ENCODE measurements around the gene DDX17. TPM values are rescaled to one million over a fixed set of nuclear protein-coding genes. Genes with fewer than 3 reads are reported as not detected.

DDX17 gene
- total RNA-seq, 1 experiment from 2014 or later: 312 TPM

GRCh38 chr22:38465673-38466490 lies 40.2 kb downstream of the DDX17 start:
- DNase-seq (ENCODE audit: low read depth): no peak

DNA sequence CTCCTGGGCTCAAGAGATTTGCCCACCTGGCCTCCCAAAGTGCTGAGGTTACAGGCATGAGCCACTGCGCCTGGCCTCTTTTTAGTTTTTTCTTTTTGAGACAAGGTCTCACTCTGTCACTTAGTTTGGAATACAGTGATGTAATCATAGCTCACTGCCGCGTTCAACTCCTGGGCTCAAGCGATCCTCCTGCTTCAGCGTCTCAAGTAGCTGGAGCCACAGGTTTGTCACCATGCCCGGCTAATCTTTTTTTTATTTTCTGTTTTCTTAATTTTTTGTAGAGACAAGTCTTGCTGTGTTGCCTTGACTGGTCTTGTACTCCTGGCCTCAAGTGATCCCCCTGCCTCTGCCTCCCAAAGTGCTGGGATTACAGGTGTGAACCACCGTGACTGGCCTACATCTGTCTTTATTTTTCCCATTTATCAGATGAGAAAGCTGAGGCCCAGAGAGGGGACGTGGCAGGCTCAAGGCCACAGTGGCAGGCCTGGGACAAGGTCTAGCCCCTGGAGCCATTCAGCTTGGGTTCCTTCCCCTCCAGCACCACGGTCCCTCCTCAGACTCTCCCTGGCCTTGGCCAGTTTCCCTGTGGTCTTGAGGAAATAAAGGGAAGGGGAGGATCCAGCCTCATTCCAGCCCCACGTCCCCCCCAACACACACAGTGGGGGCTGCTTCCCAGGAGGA lies 41.0 kb downstream of the DDX17 start:
- DNase-seq (ENCODE audit: low read depth): no peak

- no peak for DNase-seq (ENCODE audit: low read depth)
Observed at GRCh38 chr22:38462960-38463784, 42.9 kb downstream of the DDX17 start.

DNA sequence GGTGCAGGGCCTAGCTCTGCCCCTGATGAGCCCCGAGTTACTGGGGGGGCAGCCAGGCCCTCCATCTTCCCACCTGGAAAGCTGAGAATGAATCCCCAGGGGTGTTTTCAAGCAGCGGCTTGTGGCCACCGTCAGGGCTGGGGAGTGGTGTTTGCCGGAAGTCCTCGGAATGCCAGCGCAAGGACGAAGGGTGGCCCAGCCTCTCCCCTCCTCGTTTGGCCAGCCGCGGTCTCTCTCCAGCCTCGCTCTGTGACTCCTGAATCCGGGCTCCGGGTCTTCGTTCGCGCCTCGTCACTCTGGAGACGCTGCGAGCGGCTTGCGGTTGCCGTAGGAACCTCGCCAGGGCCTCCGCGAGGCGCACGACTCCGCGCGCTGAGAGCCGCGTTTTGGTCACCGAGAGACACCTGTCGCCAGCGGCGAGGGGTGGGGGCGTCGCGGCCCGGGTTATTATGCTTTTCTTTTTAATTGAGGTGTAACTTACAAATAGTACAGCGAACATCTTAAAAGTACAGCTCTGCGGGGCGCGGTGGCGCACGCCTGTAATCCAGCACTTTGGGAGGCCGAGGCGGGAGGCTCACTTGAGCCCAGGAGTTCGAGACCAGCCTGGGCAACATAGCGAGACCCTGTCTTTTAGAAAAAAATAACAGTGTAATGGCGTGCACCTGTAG lies 44.6 kb downstream of the DDX17 start:
- DNase-seq (ENCODE audit: low read depth): peak; percentile 69

DNA sequence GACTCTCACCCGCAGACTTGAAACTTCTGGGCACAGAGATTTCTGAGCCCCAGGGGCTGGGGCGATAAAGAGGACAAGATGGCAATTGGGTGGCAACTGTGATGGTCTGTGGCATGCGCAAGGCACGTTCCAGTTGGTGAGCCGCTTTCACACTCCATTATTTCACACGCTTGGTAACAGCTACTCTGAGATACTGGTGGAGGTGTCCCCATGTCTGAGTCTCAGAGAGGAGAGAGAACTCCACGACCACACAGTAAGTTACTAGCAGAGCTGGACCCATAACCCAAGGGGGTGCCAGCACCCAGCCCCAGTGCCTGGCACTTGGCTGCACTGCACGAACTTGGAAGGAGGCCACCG lies 45.1 kb downstream of the DDX17 start:
- no peak for DNase-seq (ENCODE audit: low read depth)

DNA sequence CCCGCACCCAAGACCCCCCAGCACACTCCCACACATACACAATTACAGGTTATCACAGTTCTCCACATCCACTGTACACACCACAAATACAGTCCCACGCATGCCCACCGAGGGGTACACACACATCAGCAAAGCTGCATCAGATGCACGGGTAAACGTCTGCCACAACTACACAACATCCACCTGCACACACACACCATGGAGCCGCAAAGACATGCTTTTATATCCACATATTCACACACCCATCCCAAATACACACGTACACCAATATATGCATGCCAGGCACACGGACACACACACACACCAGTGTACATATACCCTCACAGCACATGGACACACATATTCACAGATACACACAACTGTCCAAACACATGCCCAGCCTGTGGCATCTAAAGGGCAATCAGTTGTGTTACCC lies 45.7 kb downstream of the DDX17 start:
- no peak for DNase-seq (ENCODE audit: low read depth)

DNA sequence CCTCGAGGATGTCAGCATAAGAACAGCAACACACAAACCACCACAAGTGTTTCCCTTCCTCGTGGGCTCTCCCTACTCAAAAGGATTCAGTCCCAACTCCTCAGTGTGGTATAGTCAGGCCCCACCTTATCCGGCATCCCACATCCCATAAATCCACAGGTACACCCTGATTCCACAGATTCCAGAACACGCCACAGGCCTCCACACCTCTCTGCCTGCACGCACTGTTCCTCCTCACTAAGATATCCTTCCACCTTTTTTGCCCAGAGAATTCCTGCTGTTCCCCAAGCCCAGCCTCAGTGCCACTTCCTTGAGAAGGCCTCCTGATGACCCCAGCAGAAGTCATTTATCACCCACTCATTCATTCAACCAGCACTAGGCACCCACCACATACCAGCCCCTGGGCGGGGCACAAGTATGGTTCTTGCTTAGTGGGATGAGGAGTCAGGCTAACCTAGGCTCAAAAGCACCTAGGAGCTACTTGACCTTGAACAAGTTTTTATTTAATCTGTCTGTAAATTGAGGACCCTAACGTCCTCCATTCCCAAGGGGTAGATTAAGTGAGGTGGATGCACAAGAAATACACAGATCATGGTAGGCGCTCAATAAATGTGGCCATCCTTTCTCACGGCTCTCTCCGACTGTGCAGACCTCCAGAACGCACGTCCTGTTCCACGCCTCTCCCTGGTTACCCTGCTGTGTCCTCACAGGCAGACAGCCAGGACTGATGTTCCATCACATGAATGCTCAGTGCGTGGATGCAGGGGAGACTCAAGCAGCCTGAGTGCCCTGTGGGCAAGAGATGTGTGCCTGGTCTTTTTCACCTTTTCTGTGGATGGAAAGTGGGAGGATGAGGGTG lies 49.0 kb downstream of the DDX17 start:
- DNase-seq (ENCODE audit: low read depth): no peak

- DNase-seq (ENCODE audit: low read depth): no peak
Observed at GRCh38 chr22:38456272-38456835, 49.8 kb downstream of the DDX17 start.

DNA sequence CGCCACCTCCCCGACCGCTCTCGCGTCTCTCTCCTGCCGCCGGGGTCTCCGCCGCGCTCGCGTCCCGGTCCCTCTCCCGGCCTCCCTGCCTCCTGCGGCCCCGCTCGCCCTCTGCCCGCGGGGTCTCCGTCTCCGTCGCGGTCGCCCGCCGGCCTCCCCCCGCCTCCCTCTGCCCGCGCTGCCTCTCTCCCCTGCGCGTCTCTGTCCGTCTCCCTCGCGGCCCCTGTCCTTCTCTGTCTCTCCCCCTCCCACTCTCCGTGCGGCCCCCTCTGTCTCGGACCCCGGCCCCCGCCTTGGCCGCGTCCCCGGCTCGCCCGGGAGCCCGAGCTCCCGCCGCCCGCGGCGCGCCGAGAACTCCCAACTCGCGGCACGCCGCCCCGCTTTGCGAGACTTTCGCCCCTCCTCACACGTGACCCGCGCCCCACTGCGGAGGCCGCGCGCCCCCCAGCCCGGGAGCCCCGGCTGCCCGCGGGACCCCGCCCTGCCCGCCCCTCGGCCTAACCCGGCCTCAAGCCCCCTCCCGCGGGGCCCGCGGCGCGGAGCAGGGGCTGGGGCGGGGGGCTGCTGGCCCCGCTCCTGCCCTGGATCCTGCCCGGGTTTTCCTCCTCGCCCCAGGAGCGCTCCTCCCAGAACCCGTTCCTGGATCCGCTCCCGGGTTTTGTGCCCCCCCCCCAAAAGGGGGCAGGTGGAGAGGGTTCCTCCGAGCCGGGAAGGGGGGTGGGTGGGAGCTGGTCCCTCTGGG lies 50.4 kb downstream of the DDX17 start:
- no peak for DNase-seq (ENCODE audit: low read depth)

DNA sequence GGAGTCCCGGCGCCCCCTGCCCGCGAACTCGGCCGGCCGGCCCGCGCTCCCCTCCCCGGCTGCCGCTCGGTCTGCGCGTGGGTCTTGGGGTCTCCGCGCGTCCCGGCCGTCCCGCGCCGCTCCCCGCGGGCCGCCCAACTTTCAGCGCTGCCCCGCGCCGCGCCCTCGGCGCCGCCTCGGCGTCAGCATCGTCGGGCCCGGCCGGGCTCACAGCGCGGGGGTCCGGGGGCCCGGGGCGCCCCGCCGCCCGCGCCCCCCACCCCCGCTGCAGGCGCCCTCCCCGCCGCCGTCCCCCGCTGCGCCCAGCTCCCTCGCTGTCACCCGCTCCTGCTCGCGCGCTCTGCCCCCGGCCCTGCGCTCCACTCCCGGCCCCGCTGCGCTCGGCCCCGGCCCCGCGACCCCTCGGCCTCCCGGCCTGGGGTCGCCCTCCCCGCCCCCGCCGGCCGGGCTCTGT lies 51.0 kb downstream of the DDX17 start, which contains the start of gene KCNJ4:
TSS of gene KCNJ4 (minus strand) at position 124 of the 454 bp plus-strand sequence. CDS start 27,067 bp downstream, outside the sequence.
- DNase-seq (ENCODE audit: low read depth): no peak

- DNase-seq (ENCODE audit: low read depth): no peak
Observed at GRCh38 chr22:38454353-38455075, 51.6 kb downstream of the DDX17 start.

GRCh38 chr22:38453996-38454352 lies 52.1 kb downstream of the DDX17 start:
- DNase-seq (ENCODE audit: low read depth): no peak

DNA sequence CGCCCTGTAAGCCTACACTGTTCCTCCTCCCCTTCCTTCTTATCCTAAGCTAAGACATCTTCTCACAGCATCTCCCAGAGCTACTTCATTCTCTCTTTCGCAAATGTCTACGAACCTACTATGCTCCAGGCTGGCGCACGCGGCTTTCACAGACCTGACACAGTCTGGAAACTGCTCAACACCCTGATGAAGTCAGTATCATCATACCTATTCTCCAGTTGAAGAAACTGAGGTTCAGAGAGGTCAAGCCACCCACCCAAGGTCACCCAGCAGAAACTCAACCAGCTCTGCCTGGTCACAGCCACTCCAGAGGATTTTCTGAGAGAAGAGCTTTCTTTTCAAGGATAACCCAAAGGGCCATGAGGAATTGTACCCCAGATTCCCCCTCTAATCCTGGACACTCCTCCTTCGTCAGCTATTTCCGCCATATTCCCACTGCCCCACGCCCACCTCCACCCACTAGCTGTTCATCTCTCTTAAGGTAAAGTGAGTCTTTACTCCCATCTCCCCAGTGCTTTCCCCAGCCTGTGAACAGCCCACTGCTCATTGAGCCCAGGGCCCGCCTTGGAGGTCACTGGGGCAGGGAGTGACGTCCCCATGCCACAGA lies 52.9 kb downstream of the DDX17 start:
- DNase-seq (ENCODE audit: low read depth): no peak

- DNase-seq (ENCODE audit: low read depth): no peak
Observed at GRCh38 chr22:38452373-38453065, 53.6 kb downstream of the DDX17 start.

DNA sequence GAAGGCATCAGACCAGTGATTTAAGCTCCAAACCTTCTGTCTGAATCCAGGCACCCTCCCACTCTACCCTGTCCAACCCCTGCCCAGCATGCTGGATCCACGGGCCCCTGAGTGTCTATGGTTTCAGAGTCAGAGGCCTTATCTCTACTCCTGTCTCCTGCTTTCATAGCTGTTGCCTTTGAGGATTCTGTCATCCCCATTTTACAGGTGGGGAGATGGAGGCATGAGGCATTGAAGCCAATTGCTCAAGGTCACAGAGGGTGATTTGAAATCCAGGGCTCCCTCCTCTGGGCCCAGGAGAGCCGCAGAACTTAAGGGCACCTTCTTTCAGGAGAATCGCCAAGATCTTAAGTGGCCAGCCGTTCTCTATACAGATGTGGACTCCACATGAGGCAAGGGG lies 54.2 kb downstream of the DDX17 start:
- no peak for DNase-seq (ENCODE audit: low read depth)

DNA sequence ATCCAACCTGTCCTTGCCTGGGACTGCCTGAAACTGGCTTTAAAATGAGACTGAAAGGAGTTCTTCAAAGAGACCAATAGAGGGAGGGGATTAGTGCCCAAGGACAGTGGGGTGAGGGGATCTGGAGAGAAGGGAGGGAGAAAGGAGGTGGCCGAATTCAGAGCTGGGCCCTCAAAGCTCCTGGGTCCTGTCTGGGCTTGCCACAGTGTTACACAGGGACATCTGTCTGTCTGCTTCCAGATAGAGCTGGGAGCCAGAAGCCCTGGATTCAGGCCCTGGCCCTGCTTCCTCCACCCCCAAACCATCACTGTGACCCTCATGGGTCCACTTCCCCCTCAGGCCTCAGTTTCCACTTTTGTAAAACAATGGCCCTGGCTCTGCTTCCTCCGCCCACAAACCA lies 54.7 kb downstream of the DDX17 start:
- no peak for DNase-seq (ENCODE audit: low read depth)

- no peak for DNase-seq (ENCODE audit: low read depth)
Observed at GRCh38 chr22:38450234-38450797, 55.8 kb downstream of the DDX17 start.
